NCI-H2227 (cell line): Measurements from ENCODE around the gene CTDNEP1.
"Not testable (repeated sequence)": the region's sequence is repeated elsewhere in the genome, so short reads cannot be mapped to it uniquely, and the experiment has no call there.

Experiments
- DNase-seq: peaks from one replicate; lab custom pipeline; 2025; ENCODE audit not compliant: unreplicated experiment; lab: John Stamatoyannopoulos, UW

CTDNEP1 gene

DNA sequence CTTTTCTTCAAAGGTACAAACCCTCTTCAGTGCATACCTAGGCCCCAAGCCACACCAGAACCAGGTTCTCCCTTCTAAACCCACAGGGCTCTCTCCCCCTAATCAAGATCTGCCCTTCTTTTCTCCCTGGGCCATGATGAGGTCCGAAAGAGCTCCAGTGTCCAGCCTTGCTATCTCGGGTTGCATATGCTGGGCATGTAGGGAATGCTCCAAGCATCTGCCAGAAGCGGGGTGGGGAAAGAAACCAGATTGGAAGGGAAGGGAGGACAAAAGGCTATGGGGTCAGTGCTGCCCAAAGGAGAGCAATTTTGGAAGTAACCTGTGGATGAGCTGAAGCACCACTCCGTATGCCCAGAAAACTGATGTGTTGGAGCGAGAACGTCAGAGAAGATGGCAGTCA is 2.3 kb downstream of the CTDNEP1 start:
- DNase-seq: no peak

DNA sequence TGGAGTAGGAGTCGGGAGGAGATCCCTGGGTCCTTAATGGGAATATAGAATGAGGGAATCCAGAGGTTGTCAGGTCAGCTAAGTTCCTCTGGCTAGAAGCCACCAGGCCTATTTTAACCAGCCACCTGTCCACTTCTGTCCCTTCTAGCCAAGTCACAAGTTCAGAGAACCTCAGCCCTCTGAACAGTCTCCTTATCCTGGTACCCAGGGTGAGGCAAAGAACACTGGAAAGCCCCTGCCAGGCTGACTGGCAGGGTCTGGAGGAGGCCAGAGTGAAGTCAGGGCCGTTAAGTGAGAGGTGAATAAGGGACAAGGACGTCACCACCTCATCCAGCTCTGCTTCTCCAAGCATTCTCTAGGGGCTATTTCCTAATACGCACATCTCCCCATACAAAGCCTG is 2.7 kb downstream of the CTDNEP1 start:
- DNase-seq: no peak

DNA sequence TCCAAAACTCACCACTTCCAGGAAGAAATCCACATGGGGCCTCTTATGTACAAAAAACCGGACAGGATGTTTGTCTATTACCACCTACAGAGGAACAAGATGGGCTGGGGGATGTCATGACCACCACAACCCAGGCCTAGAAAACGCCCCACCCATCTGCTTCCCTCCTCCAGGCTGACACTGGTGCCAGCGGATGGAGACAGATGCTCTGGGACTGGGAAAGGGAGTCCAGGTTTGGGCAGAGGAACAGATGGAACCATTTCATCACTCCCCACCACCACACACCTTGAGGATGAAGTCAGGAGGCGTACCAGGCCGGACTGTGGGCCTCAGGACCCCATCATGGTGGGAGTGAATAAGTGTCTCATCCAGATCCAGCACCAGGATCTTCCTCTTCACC is 4.8 kb downstream of the CTDNEP1 start:
- DNase-seq: no peak

DNA sequence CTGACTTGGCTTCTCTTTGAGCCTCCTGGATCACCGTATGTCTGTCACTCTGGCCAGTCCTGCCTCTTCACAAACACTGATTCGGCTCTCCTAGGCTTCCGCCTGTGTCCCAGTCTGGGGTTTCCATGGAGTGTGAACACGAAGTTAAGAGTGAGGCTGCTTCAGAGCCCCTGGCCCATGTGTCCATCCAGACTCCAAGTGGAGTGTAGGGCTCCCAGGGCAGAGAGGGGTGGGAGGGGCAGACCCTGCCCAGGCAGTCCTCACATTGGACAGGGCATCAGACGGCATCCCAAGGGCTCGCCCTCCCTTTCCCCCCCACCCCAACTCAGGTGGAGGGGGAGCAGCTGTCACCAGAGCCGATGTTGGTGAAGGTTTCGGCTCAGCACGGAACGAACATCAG is 7.7 kb downstream of the CTDNEP1 start:
- not testable (repeated sequence) for DNase-seq

DNA sequence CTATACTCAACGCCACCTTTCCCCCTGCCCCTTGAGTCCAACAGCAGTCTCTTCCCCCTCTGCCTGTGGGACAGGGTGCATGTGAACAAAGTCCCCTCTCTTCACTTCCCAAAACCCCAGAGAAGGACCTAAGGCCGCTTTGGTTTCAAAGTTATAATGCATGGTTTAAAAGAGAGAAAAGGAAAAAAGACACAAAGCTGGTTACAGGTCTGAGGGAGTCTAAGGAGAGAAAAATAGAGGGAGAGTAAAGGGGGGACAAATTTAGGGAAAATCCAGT is 8.1 kb downstream of the CTDNEP1 start:
- no peak for DNase-seq

DNA sequence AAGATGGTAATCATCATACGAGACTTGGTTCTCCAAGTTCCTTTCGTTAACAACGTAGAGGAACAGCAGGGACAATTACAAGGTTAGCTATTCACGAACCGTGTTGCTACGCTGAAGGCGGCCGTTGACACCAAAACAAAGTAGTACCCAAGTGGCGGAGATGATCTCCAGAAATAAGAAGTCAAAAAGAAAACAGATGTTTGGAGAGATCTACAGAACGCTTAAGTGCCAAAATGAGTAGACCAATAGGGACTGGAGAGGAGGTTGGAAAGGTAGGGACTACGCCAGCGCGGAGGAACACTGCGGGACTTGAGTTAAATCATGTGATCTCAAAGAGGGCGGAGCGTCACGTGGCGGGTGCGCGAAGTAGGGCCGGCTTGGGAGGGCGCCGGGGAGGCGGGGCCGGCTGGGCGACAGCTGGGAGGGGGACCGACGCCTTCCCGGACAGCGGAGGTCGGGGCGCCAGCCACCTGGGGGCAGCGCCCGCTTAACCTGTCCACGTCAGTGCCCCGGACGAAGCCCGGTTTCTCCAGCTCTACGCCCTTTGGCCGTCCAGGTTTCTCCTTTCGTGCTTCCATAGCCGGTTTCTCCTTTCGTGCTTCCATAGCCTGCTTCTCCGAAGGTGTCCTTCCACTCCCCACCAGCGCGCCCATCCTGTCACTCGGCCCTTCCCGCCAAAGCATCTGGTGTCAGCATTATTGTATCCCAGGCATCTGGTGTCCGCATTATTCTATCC is 8.6 kb downstream of the CTDNEP1 start:
- DNase-seq: peak; percentile 95

DNA sequence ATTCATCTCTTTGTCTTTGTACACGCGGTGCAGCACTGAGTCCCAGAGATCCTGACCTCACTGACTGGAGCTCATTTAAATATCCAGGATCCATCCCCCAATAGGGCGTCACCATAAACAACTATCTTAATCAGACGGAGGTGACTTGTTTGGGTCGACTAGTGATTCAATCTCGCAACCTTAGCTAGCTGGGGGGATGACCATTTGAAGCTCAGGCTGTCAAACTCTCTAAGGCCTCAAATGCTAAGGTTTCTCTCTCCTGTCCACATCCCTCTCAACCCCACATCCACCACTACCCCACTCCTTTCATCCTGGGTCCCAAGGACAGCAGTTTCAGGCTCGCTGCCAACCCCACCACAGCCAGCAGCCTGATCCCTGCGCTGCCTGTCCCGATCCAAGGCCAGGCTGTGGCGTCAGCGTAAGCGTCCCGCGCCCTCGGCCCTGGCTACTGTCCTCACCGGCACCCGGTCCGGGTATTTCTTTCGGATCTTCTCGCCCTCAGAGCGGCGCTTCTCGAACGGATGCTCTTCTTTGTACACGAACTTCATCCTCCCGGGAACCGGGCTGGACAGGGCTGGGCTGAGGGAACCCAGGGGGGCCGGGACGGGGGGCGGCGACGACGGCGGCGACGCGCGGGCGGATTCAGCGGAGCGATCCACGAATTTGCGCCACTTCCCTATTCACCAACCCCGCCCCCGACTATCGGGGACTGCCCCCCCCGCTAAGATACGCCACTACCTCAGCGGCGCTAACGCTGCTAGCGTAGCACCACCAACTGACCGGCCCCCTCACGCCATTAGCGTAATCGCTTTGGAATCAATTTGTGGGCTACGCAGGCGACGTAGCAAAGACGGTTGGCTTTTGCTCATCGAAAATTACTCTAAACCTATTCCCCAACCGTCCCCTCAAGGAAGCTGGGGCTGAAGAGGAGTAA is 9.5 kb downstream of the CTDNEP1 start, which contains the start of gene GABARAP:
GABARAP (minus strand) TSS at position 667 of the 934 bp plus-strand sequence; CDS start at position 548, 119 bp downstream.
- peak; percentile 90 for DNase-seq

DNA sequence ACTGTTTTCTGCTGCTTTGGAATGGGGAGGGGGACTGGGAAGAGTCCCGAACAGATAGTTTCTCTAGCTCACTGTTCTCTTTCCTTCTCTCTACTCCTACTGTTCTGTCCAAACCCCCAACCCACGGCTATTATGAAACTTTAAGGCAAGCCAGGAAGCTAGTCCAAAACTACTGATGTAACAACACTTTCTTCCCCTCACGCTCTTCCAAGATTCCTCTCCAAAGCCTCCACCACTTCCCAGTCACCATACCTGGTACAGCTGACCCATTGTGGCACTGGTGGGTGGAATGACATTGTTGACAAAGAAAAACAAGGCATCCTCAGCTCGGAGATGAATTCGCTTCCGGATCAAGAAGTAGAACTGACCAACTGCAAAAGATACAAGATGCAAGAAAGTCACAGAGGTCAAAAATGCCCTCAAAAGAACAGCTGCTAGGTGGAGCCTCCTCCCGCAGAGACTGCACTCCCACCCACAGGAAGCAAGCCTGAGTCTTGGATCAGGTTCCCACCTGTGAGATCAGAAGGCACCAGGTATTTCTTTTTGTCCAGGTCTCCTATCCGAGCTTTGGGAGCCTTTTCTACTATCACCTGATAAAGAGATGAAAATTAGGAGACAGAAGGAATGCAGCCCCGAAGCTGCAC is 10.3 kb downstream of the CTDNEP1 start:
- no peak for DNase-seq

DNA sequence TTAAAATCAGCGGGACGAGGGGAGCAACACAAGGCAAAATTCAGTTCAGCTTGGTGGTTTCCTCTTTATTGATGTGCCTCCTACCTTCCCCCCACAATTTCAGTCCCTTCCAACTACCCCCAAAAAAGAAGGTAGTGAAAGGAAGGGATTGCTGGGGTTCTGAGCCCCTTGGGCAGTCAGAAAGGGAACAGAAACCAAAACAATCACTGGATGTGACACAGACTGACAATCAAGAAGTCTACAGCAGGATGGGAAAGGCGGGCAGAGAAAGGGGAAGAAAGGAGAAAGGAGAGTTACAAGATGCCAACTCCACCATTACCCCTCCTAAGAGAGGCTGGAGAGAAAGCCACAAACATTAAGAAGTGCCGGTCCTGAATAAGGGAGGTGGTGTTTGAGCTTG is 11.2 kb downstream of the CTDNEP1 start:
- no peak for DNase-seq

DNA sequence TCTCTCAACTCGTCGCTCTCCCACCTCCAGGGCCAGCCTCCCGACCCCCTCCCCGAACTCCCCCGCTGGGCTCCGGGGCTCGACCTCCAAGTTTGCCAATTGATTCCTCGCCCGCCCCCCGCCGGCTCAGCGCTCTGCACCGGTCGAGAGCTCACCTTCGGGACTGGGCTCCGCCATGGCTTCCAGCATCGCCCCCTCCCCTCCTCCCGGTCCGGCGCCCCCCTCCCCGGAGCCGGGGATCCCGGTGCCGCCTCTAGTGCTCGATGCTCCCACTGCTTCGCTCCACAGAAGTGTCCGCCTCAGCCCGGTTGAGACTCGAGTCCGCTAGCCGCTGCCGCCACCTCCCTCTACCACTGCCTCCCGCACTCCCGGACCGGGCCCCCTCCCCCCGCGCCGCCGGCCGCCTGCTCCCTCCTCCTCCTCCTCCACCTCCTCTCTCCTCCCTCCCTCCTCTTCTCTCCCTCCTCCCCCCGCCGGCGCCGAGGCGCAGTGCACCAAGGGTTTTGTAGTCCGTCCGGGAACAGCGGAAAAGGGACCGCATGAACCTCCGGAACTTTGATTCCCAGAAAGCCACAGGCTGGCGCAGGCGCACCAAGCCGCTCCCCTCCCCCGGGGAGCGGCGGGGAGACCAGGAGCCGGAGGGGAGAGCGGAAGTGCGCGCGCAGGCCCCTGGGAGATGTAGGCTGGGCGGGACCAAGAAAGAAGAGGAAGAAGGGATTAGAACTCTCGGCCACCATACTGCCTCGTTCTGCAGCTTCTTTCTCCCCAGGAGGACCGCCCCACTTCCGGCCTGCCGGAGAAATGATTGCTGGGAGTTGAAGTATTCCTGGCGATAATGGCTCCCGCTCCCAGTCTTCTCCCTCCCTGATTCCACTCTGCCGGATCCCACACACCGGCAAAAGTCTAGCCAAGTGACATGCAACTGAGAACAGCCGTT is 12.2 kb downstream of the CTDNEP1 start, which contains the start of gene PHF23:
PHF23 (minus strand) TSS at position 367 of the 937 bp plus-strand sequence; CDS start at position 189, 178 bp downstream.
- DNase-seq: peak; percentile 98

DNA sequence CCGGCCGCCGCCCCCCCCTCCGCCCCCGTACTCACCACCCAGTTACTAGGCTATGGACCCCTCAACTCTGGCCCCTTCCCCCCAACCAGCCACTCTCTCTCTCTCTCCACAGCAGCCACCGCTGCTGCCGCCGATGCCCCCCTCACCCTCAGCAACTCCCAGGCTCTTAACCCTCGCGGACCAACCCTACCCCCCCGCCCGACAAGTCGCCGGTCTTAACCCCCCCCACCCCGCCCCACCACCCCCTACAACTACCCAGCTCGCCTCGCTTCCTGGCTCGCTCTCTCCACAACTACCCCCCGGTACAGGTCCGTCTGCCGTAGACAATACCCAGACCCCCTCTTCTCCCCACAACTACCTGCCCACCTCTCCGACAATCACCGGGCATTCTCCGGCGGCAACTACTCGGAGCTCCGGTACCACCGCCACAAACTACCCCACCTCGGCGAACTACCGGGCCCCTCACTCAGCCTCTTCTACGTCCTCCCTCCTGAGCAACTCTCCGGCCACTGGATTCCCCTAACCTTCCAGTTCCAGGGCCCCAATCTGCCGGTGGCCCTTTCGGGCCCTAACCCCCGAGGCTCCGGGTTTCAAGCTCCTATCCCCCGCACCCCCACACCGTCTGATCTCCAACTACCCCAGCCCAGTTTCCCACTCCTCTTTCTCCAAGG is 13.0 kb downstream of the CTDNEP1 start:
- DNase-seq: no peak

DNA sequence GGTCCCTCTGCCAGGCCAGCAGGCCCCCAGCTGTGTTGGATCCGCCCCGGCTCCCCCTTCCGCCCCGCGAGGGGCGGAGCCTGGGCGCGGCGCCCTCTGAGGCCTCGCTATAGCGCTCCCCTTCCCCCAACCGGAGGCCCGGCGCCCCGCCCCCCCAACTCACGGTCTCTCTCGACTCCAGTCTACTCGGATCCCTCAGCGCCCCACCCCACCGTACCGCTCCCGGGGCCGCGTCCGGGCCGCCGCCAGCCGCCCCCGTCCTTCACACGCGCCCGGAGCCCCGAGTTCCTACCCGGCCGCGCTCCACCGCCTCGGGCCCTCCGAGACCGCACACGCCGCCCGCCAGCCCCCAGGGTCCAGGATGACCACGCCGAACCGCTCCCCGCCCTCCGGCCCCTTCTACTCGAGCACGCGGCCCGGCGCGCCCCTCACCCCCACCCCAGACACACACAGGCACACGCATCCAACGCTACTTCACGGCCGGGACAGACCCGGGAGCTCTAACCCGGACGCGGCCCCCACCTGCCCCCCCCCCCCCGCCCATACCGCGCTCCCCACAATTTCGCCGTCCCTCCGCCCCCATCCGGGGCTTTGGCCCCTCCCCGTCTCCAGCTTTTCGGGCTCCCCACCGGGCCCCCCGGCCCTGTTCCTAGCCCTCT is 13.6 kb downstream of the CTDNEP1 start:
- peak; percentile 75 for DNase-seq

DNA sequence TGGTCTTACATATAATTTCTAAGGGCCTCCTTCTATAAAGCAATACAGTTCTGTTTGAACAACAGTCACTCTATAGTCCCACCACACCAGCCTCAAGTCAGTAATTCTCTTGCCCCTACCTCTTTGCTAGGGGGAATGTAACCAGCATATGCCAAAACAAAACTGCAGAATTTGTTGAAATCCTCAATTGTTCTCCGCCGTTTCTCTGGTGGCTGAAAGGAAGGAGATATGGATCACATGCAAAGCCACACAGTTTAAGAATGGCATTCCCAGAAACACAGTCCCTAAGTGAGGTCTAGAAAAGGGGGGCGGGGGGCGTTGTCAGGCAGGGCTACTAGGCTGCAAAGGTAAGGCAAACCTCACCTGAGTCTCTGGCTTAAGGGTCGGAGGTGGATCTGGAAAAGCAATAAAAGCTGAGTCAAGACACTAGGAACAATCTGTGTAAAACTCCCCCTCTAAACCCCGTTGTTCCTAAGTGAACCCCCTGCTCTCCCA is 14.2 kb downstream of the CTDNEP1 start:
- DNase-seq: no peak

DNA sequence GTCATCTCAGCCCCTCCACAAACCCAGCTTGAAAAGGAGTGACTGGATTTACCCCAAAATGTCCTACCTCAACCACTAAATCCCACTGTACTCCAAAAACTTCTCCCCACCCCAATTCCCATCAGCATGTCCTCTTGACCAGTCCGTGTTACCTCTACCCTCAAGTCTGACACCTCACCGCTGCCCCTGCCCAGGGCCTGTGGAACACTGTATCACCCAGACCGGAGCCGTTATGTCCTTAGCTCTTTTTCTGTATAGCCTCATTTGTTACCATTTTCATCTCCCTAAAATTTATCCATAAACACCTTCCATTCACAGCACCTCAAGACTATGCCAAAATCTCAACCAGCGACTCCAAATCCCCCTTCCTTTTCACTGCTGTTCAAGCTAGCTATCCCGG is 14.7 kb downstream of the CTDNEP1 start:
- DNase-seq: no peak

DNA sequence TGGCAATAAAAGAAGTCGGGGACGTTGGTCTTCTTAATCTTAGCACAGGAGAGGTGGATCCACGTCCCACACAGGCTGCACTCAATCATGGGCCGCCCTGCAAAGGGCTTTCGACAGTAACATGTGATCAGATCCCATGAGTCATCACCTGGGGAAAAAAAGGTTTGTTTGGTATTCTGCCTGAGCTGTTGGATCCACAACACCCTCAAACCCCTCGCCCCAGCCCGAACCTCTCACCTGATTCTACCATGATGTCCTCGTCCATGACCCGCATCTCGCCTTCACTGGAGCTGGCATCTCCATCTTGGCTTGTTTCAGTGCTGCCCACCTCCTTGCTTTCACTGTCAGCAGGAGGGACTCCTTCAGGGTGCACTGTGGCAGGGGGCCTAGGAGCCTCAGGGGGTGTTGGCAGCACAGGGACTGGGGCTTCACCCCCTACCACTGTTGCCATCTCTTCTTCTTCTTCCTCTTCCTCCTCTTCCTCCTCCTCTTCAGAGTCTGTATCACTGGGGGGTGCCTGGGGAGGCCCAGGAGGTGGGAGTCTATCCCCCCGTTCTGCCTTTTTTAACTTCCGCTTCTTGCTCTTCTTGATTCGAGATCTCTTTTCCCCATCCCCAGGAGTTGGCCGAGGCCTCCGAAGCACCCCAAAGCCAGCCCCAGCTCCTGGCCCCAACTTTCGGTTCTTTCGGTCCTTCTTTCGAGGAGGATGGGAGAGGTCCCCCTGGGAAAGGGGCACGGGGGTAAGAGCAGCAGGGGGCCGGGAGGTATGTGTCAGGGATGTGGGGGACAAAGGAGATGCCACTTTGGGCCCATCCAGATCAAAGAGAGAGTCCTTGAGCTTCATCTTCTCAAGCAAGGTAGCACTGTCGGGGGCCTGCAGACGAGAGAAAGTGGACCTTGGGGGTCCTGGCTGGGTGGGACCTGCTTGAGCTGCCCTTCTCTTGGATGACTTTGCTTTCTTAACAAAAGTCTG is 15.6 kb downstream of the CTDNEP1 start:
- DNase-seq: no peak

DNA sequence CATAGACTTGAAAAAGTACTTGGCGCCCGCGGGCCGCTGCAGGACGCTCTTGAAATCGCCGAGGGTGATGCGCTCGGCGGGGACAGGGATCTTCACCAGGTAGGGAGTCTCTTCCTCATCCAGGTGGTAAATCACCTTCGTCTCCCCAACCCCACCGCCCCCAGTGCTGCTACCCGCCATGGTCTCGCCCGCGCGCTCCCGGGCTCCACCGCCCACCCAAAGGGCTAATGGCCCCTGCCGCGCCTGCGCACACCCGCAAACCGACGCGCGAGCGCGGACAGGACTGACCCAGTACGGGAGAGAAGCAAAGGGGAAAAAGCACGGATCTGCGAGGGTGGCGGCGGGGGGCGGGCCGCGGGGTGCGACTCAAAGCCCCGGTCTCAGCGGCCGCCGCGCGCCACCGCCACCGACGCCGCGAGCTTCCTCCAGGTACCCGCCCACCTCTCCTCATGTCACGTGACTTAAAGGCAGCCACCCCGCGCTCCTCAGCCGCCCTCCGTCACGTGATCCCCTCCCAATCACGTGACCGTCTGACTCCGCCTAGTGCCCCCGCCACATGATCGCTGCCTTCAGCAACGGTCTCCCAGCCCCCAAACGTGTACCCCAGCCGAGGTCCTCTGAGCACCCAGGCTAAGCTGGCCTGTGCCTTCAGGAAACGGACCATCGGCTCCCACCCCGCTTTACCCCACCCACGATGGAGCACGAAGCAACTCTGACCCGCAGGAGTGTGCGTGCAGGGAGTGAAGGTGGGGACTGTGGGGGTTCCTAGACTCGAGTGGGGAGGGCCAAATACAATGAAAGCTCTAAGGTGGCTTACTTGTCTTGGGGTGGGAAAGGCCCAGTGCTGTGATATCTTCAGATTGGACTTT is 17.2 kb downstream of the CTDNEP1 start, which contains the start of gene DVL2:
DVL2 (minus strand) TSS at position 435 of the 869 bp plus-strand sequence; CDS start at position 180, 255 bp downstream.
- peak; percentile 94 for DNase-seq

DNA sequence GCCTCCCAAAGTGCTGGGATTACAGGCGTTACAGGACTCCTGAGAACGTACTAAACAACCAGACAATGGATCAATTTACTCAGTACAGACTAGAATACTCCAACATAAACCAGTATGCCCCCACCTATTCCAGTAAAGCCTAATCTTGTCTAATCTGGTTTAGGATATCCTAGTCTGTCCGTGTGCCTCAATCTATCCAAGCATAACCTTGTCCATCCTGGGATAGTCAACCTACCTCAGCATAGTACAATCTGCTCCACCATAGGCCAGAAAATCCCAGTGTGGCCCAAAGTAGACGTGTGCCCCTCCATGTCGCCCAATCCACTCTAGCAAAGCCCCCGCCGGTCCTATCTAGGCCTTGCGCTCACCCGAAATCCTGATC is 17.8 kb downstream of the CTDNEP1 start:
- DNase-seq: no peak
